Esophagus muscularis mucosa (tissue), 4 donors: ENCODE results near the gene CD164. TPM values are rescaled to one million over a fixed set of nuclear protein-coding genes. Genes with fewer than 3 reads are reported as not detected.
"Not testable (repeated sequence)": the region's sequence is repeated elsewhere in the genome, so short reads cannot be mapped to it uniquely, and the experiment has no call there.

Experiments used
- DNase-seq: peaks from one replicate; pipeline ENCODE4 v3.0.0-alpha.2; 2017; ENCODE audit errors: extremely low spot score
- H3K27ac ChIP-seq, 4 donors: fragments of 200-600 bp; sonication (generic); replicated peaks in 1 of 4; 1 replicate in 3 of 4; 2 replicates in 1 of 4; pipeline ENCODE4 v1.5.1; 2016 to 2019; ENCODE audit warnings: mild to moderate bottlenecking in 1 of 4
- H3K27me3 ChIP-seq, 4 donors: fragments of 200-600 bp; sonication (generic); one replicate each; pipeline versions ENCODE4 v1.5.1 to v1.6.0; 2016 to 2019
- H3K36me3 ChIP-seq, 4 donors: fragments of 200-600 bp; sonication (generic); one replicate each; pipeline ENCODE4 v1.5.1; 2016 to 2019
- H3K4me1 ChIP-seq, 4 donors: fragments of 200-600 bp; sonication (generic); one replicate each; pipeline ENCODE4 v1.5.1; 2016 to 2019
- H3K4me3 ChIP-seq, 4 donors: fragments of 200-600 bp; sonication (generic); 1 replicate in 2 of 4; 2 replicates in 2 of 4; pipeline ENCODE4 v1.5.1; 2016 to 2019; ENCODE audit warnings: mild to moderate bottlenecking in 4 of 4, moderate library complexity in 1 of 4
- H3K9me3 ChIP-seq, 4 donors: fragments of 200-600 bp; sonication (generic); 1 replicate in 3 of 4; 2 replicates in 1 of 4; pipeline ENCODE4 v1.5.1; 2016 to 2019
- CTCF ChIP-seq, 3 experiments: fragments of 200-600 bp in 2 of 3; fragments of 450-650 bp in 1 of 3; sonication (generic) in 2 of 3; IDR thresholded peaks; one replicate each; pipeline ENCODE4 v1.5.1; 2017 to 2019; ENCODE audit warnings: antibody characterized with exemption in 3 of 3, mild to moderate bottlenecking in 2 of 3, moderate library complexity in 1 of 3
- EP300 ChIP-seq: sonication (generic); formaldehyde crosslinking; IDR thresholded peaks from one replicate; pipeline ENCODE4 v1.6.1; 2017; ENCODE audit warnings: antibody characterized with exemption
- POLR2A ChIP-seq: fragments of 450-650 bp; IDR thresholded peaks from one replicate; pipeline ENCODE4 v1.6.1; 2017; ENCODE audit warnings: antibody characterized with exemption, moderate library complexity, mild to moderate bottlenecking, low read depth
- POLR2AphosphoS5 ChIP-seq, 2 donors: sonication (generic); formaldehyde crosslinking; IDR thresholded peaks; one replicate each; pipeline ENCODE4 v1.6.1; 2017; ENCODE audit warnings: antibody characterized with exemption in 2 of 2
- WGBS: methylation state at CpG from one replicate; pipeline ENCODE4 v1.1.5; 2018; 5-methylcytosine and 5-hydroxymethylcytosine counted together
- intact Hi-C: fragments of 100-400 bp; cut with DNase I; formaldehyde crosslinking; loops from one replicate; pipeline ENCODE4 v1.15.1; 2023
- total RNA-seq, 4 donors: library from RNA; depleted of rRNA; stranded (reverse); fragments of >200 nt; gene quantifications; one replicate each; pipeline versions ENCODE4 v1.1.0 to v1.2.1, GENCODE V29; 2016

Gene CD164
- total RNA-seq, 4 donors from 2014 or later: 94.4 to 139 (median 120) TPM

- H3K4me1 ChIP-seq: peaks cover 13 to 60% (median 57%) of the 10 kb centered on the region in 4 donors
- no peak for DNase-seq
- no peak overlapping the region for H3K4me3 ChIP-seq
- intact Hi-C loops: no loop called here
- no peak overlapping the region for H3K27ac ChIP-seq
- 67% methylated on average over 4 of the region's 4 CpGs for WGBS
- no peaks in the 10 kb centered on the region for H3K9me3 ChIP-seq
- no peaks in the 10 kb centered on the region for H3K27me3 ChIP-seq
- TF ChIP-seq EP300 (no peak), CTCF (IDR thresholded peaks at IDR 0.05) (no peak), POLR2A (no peak), POLR2AphosphoS5 (IDR thresholded peaks at IDR 0.05) (no peak)
- H3K36me3 ChIP-seq: peaks cover 33 to 94% (median 67%) of the 10 kb centered on the region in 4 donors
Observed at GRCh38 chr6:109373331-109373730, 8.9 kb downstream of the CD164 start.

- peaks cover 10 to 48% (median 45%) of the 10 kb centered on the region in 4 donors for H3K4me1 ChIP-seq
- H3K27me3 ChIP-seq: no peaks in the 10 kb centered on the region
- no peak overlapping the region for H3K4me3 ChIP-seq
- peaks cover 41 to 94% (median 71%) of the 10 kb centered on the region in 4 donors for H3K36me3 ChIP-seq
- no peak for DNase-seq
- 48% methylated on average over 2 of the region's 2 CpGs for WGBS
- intact Hi-C loops: no loop called here
- no peaks in the 10 kb centered on the region for H3K9me3 ChIP-seq
- TF ChIP-seq EP300 (no peak), POLR2AphosphoS5 (IDR thresholded peaks at IDR 0.05) (no peak), CTCF (IDR thresholded peaks at IDR 0.05) (no peak), POLR2A (no peak)
- H3K27ac ChIP-seq: no peak overlapping the region
Observed at GRCh38 chr6:109372130-109372529, 10.1 kb downstream of the CD164 start.

GRCh38 chr6:109370792-109371191 is 11.5 kb downstream of the CD164 start:
- DNase-seq: no peak
- Histone ChIP-seq H3K4me3 (no peak overlapping the region), H3K36me3 (peaks cover 30 to 94% (median 63%) of the 10 kb centered on the region in 4 donors), H3K4me1 (peaks cover 10 to 40% (median 35%) of the 10 kb centered on the region in 4 donors), H3K27me3 (no peaks in the 10 kb centered on the region), H3K9me3 (no peaks in the 10 kb centered on the region), H3K27ac (no peak overlapping the region)
- TF ChIP-seq CTCF (IDR thresholded peaks at IDR 0.05): no peak
- no peak for TF ChIP-seq EP300
- no peak for TF ChIP-seq POLR2A
- no peak for TF ChIP-seq POLR2AphosphoS5 (IDR thresholded peaks at IDR 0.05)
- 64% methylated on average over 3 of the region's 3 CpGs for WGBS
- intact Hi-C loops: no loop called here

GRCh38 chr6:109370336-109370735 is 11.9 kb downstream of the CD164 start:
- DNase-seq: no peak
- Histone ChIP-seq H3K27me3 (no peaks in the 10 kb centered on the region), H3K4me3 (no peak overlapping the region), H3K9me3 (no peaks in the 10 kb centered on the region), H3K27ac (no peak overlapping the region), H3K4me1 (peaks cover 10 to 40% (median 35%) of the 10 kb centered on the region in 4 donors), H3K36me3 (peaks cover 26 to 94% (median 63%) of the 10 kb centered on the region in 4 donors)
- intact Hi-C loops: no loop called here
- 68% methylated on average over 1 of the region's 1 CpG for WGBS
- TF ChIP-seq POLR2AphosphoS5 (IDR thresholded peaks at IDR 0.05) (no peak), CTCF (IDR thresholded peaks at IDR 0.05) (no peak), POLR2A (no peak), EP300 (no peak)

- peaks cover 20 to 94% (median 60%) of the 10 kb centered on the region in 4 donors for H3K36me3 ChIP-seq
- 69% methylated on average over 4 of the region's 4 CpGs for WGBS
- intact Hi-C loops: no loop called here
Observed at GRCh38 chr6:109369728-109370127, 12.5 kb downstream of the CD164 start.

GRCh38 chr6:109364382-109365078 is 17.7 kb downstream of the CD164 start:
- WGBS: 86% methylated on average over 5 of the region's 5 CpGs
- H3K9me3 ChIP-seq, H3K27ac ChIP-seq, H3K4me3 ChIP-seq, H3K4me1 ChIP-seq, DNase-seq, H3K27me3 ChIP-seq, intact Hi-C loops: not testable (repeated sequence)
- H3K36me3 ChIP-seq: peaks cover 14 to 94% (median 57%) of the 10 kb centered on the region in 4 donors

More at GRCh38 chr6:109369728-109370127, 12.5 kb downstream of the CD164 start:
- H3K27ac ChIP-seq: no peak overlapping the region
- peaks cover 10 to 40% (median 35%) of the 10 kb centered on the region in 4 donors for H3K4me1 ChIP-seq
- DNase-seq: no peak
- no peaks in the 10 kb centered on the region for H3K27me3 ChIP-seq
- H3K9me3 ChIP-seq: no peaks in the 10 kb centered on the region
- TF ChIP-seq POLR2A: no peak
- no peak for TF ChIP-seq POLR2AphosphoS5 (IDR thresholded peaks at IDR 0.05)
- no peak for TF ChIP-seq CTCF (IDR thresholded peaks at IDR 0.05)
- TF ChIP-seq EP300: no peak
- no peak overlapping the region for H3K4me3 ChIP-seq
